Superior temporal gyrus (tissue), 1 donor: ENCODE results near the gene CTRB1.

Source experiments
- DNase-seq: peaks from one replicate; pipeline ENCODE4 v3.0.0-alpha.2; 2016; ENCODE audit errors: extremely low spot score

Gene CTRB1

GRCh38 chr16:75218256-75219076 is at the start of gene CTRB1:
Gene CTRB1, plus strand, starts transcription at chr16:75218988. Its CDS starts 20 bp downstream, at chr16:75219008.
- DNase-seq = peak; percentile 64

- no peak for DNase-seq
Observed at GRCh38 chr16:75169899-75170405, 48.8 kb upstream of the CTRB1 start.

GRCh38 chr16:75172578-75172977 is 46.2 kb upstream of the CTRB1 start:
- no peak for DNase-seq

- DNase-seq = no peak
Observed at GRCh38 chr16:75175074-75175473, 43.7 kb upstream of the CTRB1 start.

- DNase-seq = no peak
Observed at GRCh38 chr16:75176926-75177325, 41.9 kb upstream of the CTRB1 start.

- DNase-seq = no peak
Observed at GRCh38 chr16:75179208-75179607, 39.6 kb upstream of the CTRB1 start.

GRCh38 chr16:75181630-75182029 is 37.2 kb upstream of the CTRB1 start:
- no peak for DNase-seq

- DNase-seq = no peak
Observed at GRCh38 chr16:75188832-75189477, 29.8 kb upstream of the CTRB1 start.

- no peak for DNase-seq
Observed at GRCh38 chr16:75189638-75190245, 29.0 kb upstream of the CTRB1 start.

- DNase-seq = no peak
Observed at GRCh38 chr16:75192606-75193264, 26.1 kb upstream of the CTRB1 start.

- no peak for DNase-seq
Observed at GRCh38 chr16:75193265-75193650, 25.5 kb upstream of the CTRB1 start.

- no peak for DNase-seq
Observed at GRCh38 chr16:75193730-75194444, 24.9 kb upstream of the CTRB1 start.

GRCh38 chr16:75195811-75196790 is 22.7 kb upstream of the CTRB1 start:
- DNase-seq = no peak

- no peak for DNase-seq
Observed at GRCh38 chr16:75196836-75197235, 22.0 kb upstream of the CTRB1 start.

GRCh38 chr16:75197522-75198134 is 21.2 kb upstream of the CTRB1 start:
- no peak for DNase-seq

- DNase-seq = no peak
Observed at GRCh38 chr16:75198135-75198600, 20.6 kb upstream of the CTRB1 start.

- no peak for DNase-seq
Observed at GRCh38 chr16:75202069-75202590, 16.7 kb upstream of the CTRB1 start.

GRCh38 chr16:75203096-75203495 is 15.7 kb upstream of the CTRB1 start:
- DNase-seq = no peak

GRCh38 chr16:75203667-75204409 is 14.9 kb upstream of the CTRB1 start:
- DNase-seq = no peak
